Stomach (tissue), 4 donors: ENCODE results near the gene ARFGAP2.

ENCODE experiments used
- CTCF ChIP-seq, 7 experiments: fragments of 450-650 bp in 4 of 7; fragments of 200-600 bp in 3 of 7; sonication (generic) in 3 of 7; IDR thresholded peaks; one replicate each; pipeline ENCODE4 v1.5.1; 2016 to 2019; ENCODE audit warnings: antibody characterized with exemption in 7 of 7, control low read depth in 2 of 7, mild to moderate bottlenecking in 1 of 7
- EP300 ChIP-seq: sonication (generic); formaldehyde crosslinking; IDR thresholded peaks from one replicate; pipeline ENCODE4 v1.6.1; 2017; ENCODE audit warnings: antibody characterized with exemption

- TF ChIP-seq CTCF (IDR thresholded peaks at IDR 0.05) (no peak), EP300 (no peak)
Observed at GRCh38 chr11:47215366-47215910, 38.8 kb upstream of the ARFGAP2 start.
